ENCODE results near the gene ETDB. TPM values are rescaled to one million over a fixed set of nuclear protein-coding genes. Genes with fewer than 3 reads are reported as not detected.

The ETDB gene
- total RNA-seq, 2 experiments from 2014 or later, result not detected

GRCh38 chrX:135081693-135082404 lies 38.5 kb downstream of the ETDB start:
- intact Hi-C loops (cut with micrococcal nuclease), result no loop called here
- Mint-ChIP-seq H3K4me3 (no peak overlapping the region), H3K9me3 (no peaks in the 10 kb centered on the region), H3K4me1 (ENCODE audit: low read depth) (peaks cover 3% of the 10 kb centered on the region), H3K27me3 (no peaks in the 10 kb centered on the region), H3K27ac (no peak overlapping the region), H3K36me3 (ENCODE audit: low read depth) (no peaks in the 10 kb centered on the region)
- CTCF ChIA-PET, result no interaction called here
- TF ChIP-seq CTCF (IDR thresholded peaks at IDR 0.05), result no peak
- no peak for ATAC-seq
- no peak for DNase-seq
- POLR2A ChIA-PET, result interaction anchor here (0.6 kb wide), 1 partner anchor 559 kb away, joined by 4 read pairs; no protein-coding TSS in a partner anchor

Other genes starting within 250 kb of the ETDB start
- gene MOSPD1, start 205.3 kb downstream of the ETDB start, total RNA-seq, result 10 to 100 TPM; 10.0 to 11.1 TPM
- gene SMIM10, start 129.5 kb downstream of the ETDB start, total RNA-seq, result 1 to 10 TPM; 1.7 to 2.1 TPM
- gene RTL8B, start 98.0 kb downstream of the ETDB start, total RNA-seq, result 1 to 10 TPM; 1.5 TPM
- 10 to 100 TPM; 26.9 to 28.6 TPM for gene RTL8C, start 88.2 kb downstream of the ETDB start, total RNA-seq
- 1 to 10 TPM; 8.6 to 8.8 TPM for gene RTL8A, start 68.4 kb downstream of the ETDB start, total RNA-seq
- gene SMIM10L2B, start 21.8 kb downstream of the ETDB start, total RNA-seq, result under 1 TPM in 1 of 2 experiments, not detected in 1; 0.22 TPM
- not detected for gene CT55, start 50.9 kb upstream of the ETDB start, total RNA-seq
- not detected for gene ETDA, start 131.5 kb upstream of the ETDB start, total RNA-seq
- not detected for gene ETDC, start 189.0 kb upstream of the ETDB start, total RNA-seq
- gene ZNF75D, start 223.6 kb upstream of the ETDB start, total RNA-seq, result 1 to 10 TPM; 2.5 to 3.5 TPM
- gene ZNF449, start 224.3 kb upstream of the ETDB start, total RNA-seq, result 1 to 10 TPM; 1.2 to 1.3 TPM

Data from activated CD8-positive, alpha-beta T cell treated with anti-CD3 and anti-CD28 coated beads for 36 hours (primary cell).